HL-60 (cell line): ENCODE data around the gene BIRC7.

ENCODE experiments used
- DNase-seq, 2 experiments: peaks; one replicate each; pipeline ENCODE4 v3.0.0-alpha.2; 2010 to 2020; ENCODE audit warnings: low read depth in 1 of 2, low spot score in 1 of 2
- H3K27ac ChIP-seq: fragments of 250-450 bp; sonication (Bioruptor Pico); replicated peaks from 2 replicates; pipeline ENCODE4 v1.5.1; 2020; ENCODE audit warnings: mild to moderate bottlenecking, moderate library complexity
- H3K27me3 ChIP-seq: fragments of 250-450 bp; sonication (Bioruptor Pico); 2 replicates; pipeline ENCODE4 v1.5.1; 2021; ENCODE audit warnings: mild to moderate bottlenecking, moderate library complexity; ENCODE audit not compliant: insufficient read depth, poor library complexity, severe bottlenecking
- H3K4me3 ChIP-seq: replicated peaks from 2 replicates; pipeline ENCODE4 v1.5.1; 2011; ENCODE audit warnings: mild to moderate bottlenecking, control low read depth, low read length; ENCODE audit not compliant: insufficient read depth
- GABPA ChIP-seq: IDR thresholded peaks from 2 replicates; pipeline ENCODE4 v1.6.1; 2012; ENCODE audit warnings: low read depth
- POLR2AphosphoS5 ChIP-seq: IDR thresholded peaks from 2 replicates; pipeline ENCODE4 v1.6.1; 2012; ENCODE audit warnings: low read depth
- SPI1 ChIP-seq: IDR thresholded peaks from 2 replicates; pipeline ENCODE4 v1.6.1; 2012; ENCODE audit warnings: low read depth, mild to moderate bottlenecking, borderline replicate concordance
- TF ChIP-seq, protein P1 (sequence below): IDR thresholded peaks from 2 replicates; pipeline ENCODE4 v1.6.1; 2012; ENCODE audit warnings: low read depth; ENCODE audit not compliant: insufficient replicate concordance
- TF ChIP-seq, protein P2 (sequence below): IDR thresholded peaks from one replicate; pipeline ENCODE4 v1.5.1; 2011; ENCODE audit warnings: low read length, control low read depth, inconsistent platforms; ENCODE audit not compliant: insufficient read depth

BIRC7 gene

DNA sequence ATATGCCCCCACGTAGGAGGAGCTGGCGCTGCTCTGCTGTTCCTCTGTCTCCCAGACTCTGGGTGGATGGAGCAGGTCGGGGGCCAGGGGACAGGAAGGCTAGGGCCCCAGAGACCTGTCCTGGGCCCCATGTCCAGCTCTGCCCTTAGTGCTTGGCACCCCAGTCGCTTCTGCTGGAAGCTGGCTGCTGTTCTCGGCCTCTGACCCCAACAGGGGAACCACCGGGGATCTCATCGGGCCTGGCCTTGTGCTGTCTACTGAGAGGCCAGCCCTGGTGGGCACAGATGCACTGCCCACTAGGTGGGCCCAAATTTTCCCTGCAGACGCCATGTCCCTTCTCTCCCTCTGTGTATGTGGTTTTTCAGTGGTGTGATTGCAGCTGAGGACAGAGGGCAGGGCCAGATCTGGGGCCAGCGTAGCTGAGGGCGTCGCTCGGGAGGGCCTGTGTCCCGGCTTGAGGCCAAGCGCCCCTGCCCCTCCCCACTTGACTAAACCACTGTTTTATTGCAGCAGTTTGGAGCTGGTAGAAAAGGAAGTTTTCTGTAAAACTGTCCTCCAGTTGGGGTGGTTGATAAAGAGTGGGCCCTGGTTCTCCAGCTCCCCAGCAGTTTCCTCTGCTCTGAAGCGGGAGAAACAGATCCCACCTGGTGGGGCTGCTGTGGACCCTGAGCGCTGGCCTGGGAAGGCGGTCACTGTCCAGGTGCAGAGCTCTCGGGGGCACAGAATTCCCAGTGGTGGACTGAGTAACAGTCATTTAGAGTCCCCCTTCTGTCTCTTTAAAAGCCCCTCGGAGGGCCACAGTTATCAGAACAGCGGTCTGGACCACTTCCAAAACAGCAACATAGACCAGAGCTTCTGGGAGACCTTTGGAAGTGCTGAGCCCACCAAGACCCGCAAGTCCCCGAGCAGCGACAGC lies 51.3 kb downstream of the BIRC7 start:
- H3K27ac ChIP-seq, result no peak overlapping the region

DNA sequence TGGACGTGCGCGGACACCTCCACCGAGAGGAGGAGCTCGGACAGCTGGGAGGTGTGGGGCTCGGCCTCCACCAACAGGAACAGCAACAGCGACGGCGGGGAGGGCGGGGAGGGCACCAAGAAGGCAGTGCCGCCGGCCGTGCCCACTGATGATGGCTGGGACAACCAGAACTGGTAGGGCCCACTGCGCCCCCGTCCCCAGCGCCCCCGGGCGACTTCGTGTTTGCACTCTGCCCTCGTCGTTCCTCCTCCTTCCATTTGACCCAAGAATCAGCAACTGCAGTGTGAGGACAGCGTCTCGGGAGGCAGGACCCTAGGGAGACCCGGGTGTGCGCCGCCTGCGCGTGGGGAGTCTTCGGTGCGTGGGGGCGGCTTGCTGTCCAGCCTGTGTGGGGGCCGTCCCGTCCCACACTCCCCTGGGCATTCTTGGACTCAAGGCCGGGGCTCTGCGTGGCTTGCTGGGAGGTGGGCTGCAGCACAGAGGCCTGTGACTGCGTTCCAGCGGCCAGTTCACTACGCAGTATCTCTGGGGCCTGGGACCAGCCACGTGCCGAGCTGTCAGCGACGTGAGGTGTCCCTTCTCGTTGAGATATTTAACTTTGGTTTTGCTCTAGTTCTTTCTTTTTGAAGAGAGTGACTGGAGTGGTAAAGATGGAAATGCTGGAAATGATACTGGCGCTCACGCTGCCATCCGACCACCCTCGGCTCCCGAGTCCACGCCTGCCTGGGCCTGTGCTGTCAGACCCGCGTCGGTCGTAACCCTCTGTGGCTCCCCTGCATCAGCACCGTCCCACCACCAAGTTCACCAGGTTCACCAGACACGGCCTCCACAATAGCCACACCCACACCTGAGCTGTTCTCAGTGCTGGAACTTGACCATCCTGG lies 52.2 kb downstream of the BIRC7 start:
- Histone ChIP-seq H3K27me3 (no peaks in the 10 kb centered on the region), H3K27ac (no peak overlapping the region), H3K4me3 (no peak overlapping the region)
- no peak for DNase-seq
- no peak for TF ChIP-seq POLR2AphosphoS5
- TF ChIP-seq, protein P1, sequence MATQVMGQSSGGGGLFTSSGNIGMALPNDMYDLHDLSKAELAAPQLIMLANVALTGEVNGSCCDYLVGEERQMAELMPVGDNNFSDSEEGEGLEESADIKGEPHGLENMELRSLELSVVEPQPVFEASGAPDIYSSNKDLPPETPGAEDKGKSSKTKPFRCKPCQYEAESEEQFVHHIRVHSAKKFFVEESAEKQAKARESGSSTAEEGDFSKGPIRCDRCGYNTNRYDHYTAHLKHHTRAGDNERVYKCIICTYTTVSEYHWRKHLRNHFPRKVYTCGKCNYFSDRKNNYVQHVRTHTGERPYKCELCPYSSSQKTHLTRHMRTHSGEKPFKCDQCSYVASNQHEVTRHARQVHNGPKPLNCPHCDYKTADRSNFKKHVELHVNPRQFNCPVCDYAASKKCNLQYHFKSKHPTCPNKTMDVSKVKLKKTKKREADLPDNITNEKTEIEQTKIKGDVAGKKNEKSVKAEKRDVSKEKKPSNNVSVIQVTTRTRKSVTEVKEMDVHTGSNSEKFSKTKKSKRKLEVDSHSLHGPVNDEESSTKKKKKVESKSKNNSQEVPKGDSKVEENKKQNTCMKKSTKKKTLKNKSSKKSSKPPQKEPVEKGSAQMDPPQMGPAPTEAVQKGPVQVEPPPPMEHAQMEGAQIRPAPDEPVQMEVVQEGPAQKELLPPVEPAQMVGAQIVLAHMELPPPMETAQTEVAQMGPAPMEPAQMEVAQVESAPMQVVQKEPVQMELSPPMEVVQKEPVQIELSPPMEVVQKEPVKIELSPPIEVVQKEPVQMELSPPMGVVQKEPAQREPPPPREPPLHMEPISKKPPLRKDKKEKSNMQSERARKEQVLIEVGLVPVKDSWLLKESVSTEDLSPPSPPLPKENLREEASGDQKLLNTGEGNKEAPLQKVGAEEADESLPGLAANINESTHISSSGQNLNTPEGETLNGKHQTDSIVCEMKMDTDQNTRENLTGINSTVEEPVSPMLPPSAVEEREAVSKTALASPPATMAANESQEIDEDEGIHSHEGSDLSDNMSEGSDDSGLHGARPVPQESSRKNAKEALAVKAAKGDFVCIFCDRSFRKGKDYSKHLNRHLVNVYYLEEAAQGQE, result no peak
- TF ChIP-seq GABPA, result no peak
- TF ChIP-seq SPI1, result no peak
- TF ChIP-seq, protein P2, sequence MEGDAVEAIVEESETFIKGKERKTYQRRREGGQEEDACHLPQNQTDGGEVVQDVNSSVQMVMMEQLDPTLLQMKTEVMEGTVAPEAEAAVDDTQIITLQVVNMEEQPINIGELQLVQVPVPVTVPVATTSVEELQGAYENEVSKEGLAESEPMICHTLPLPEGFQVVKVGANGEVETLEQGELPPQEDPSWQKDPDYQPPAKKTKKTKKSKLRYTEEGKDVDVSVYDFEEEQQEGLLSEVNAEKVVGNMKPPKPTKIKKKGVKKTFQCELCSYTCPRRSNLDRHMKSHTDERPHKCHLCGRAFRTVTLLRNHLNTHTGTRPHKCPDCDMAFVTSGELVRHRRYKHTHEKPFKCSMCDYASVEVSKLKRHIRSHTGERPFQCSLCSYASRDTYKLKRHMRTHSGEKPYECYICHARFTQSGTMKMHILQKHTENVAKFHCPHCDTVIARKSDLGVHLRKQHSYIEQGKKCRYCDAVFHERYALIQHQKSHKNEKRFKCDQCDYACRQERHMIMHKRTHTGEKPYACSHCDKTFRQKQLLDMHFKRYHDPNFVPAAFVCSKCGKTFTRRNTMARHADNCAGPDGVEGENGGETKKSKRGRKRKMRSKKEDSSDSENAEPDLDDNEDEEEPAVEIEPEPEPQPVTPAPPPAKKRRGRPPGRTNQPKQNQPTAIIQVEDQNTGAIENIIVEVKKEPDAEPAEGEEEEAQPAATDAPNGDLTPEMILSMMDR, result no peak

More for the DNA sequence above, 51.3 kb downstream of the BIRC7 start:
- Histone ChIP-seq H3K27me3 (no peaks in the 10 kb centered on the region), H3K4me3 (no peak overlapping the region)
- no peak for DNase-seq
- no peak for TF ChIP-seq SPI1
- TF ChIP-seq GABPA, result no peak
- TF ChIP-seq, protein P1, result no peak
- TF ChIP-seq, protein P2, result no peak
- no peak for TF ChIP-seq POLR2AphosphoS5

DNA sequence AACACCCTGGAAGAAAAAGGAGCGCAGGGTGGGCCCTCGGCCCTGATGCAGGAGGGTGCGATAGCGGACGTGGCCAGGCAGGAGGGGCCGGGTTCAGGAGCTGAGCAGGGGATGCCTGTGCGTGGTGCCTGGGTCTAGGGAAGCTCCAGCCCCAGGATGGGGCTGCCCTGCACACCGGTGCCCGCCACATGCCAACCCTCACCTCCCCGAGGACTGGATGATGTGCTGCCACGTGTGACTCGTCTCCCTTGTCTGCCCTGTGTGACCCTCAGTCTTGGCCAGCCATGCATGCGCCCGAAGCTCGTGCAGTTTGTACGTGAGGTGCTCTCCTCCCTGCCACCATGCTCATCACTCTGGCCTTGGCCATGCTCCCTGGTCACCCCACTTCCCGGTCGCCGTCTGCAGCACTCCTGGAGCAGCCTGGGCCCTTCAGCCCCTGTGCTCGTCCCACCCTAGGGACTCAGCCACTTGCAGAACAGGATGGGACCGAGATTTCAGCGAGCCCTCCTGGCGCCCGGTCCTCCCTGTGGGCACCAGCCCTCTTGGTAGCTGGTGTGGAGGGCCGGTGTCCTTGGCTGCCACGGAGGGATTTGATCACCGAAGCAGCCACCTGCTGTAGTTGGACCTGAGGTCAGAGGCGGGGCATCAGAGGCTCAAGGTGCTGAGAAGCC lies 53.0 kb downstream of the BIRC7 start:
- no peak overlapping the region for H3K4me3 ChIP-seq
- TF ChIP-seq, protein P1, result no peak
- TF ChIP-seq GABPA (no peak), POLR2AphosphoS5 (no peak; the same call in 1 of the 2 replicates), SPI1 (no peak)
- TF ChIP-seq, protein P2, result no peak
- no peak for DNase-seq
- no peaks in the 10 kb centered on the region for H3K27me3 ChIP-seq
- H3K27ac ChIP-seq, result no peak overlapping the region
